NB4 (cell line): ENCODE measurements around the gene NRG3.

Source experiments
- DNase-seq: peaks from one replicate; pipeline ENCODE4 v3.0.0; 2010; ENCODE audit warnings: low read depth
- H3K4me3 ChIP-seq: one replicate; pipeline ENCODE4 v1.5.1; 2011; ENCODE audit warnings: mild to moderate bottlenecking, low read depth, low read length, moderate library complexity
- CTCF ChIP-seq: IDR thresholded peaks from one replicate; pipeline ENCODE4 v1.5.1; 2012; ENCODE audit warnings: low read depth, low read length
- MYC ChIP-seq: IDR thresholded peaks from 2 replicates; pipeline ENCODE4 v1.6.1; 2011; ENCODE audit warnings: low read depth, low read length
- POLR2A ChIP-seq: IDR thresholded peaks from 2 replicates; pipeline ENCODE4 v1.6.1; 2011; ENCODE audit warnings: mild to moderate bottlenecking; ENCODE audit not compliant: insufficient read length; ENCODE audit errors: extremely low read depth
- TF ChIP-seq, protein P1 (sequence below): IDR thresholded peaks from 2 replicates; pipeline ENCODE4 v1.6.1; 2011; ENCODE audit warnings: low read depth, low read length

NRG3 gene

GRCh38 chr10:82171899-82172298 is 296.9 kb downstream of the NRG3 start:
- no peak overlapping the region for H3K4me3 ChIP-seq
- DNase-seq = no peak
- TF ChIP-seq CTCF = no peak
- TF ChIP-seq, protein P1, sequence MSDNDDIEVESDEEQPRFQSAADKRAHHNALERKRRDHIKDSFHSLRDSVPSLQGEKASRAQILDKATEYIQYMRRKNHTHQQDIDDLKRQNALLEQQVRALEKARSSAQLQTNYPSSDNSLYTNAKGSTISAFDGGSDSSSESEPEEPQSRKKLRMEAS = no peak
- TF ChIP-seq POLR2A = no peak
- TF ChIP-seq MYC = no peak

- TF ChIP-seq POLR2A = no peak
- TF ChIP-seq CTCF = no peak
- no peak for TF ChIP-seq MYC
- TF ChIP-seq, protein P1 = no peak
- no peak for DNase-seq
- H3K4me3 ChIP-seq = no peak overlapping the region
These were observed 301.6 kb downstream of the NRG3 start for GRCh38 chr10:82176587-82176986.

GRCh38 chr10:82190432-82191260 is 315.7 kb downstream of the NRG3 start:
- no peak for DNase-seq
- TF ChIP-seq CTCF (no peak), MYC (no peak), POLR2A (no peak)
- TF ChIP-seq, protein P1 = no peak
- no peak overlapping the region for H3K4me3 ChIP-seq

DNA sequence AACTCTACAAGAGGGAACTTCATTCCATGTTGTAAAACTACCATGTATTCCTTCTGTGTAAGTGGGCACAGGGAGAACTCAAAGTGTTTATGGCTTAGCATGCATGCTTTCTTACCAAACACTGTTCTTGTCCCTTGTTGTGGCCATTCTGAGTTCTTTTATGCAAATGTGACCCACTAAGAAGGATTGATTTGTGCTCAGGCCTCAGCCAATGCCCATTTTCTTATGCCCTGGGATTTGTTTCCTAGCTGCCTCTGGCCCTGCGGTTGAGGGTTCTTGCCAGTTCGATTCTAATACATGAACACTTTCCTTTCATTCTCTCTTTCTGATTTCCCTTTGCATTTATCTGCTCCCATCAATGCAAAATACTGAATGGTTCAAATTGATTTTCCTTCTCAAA is 316.7 kb downstream of the NRG3 start:
- TF ChIP-seq POLR2A (no peak), CTCF (no peak), MYC (no peak)
- TF ChIP-seq, protein P1 = no peak
- no peak overlapping the region for H3K4me3 ChIP-seq
- no peak for DNase-seq

- no peak overlapping the region for H3K4me3 ChIP-seq
- no peak for TF ChIP-seq MYC
- no peak for TF ChIP-seq POLR2A
- TF ChIP-seq CTCF = no peak
- TF ChIP-seq, protein P1 = no peak
- DNase-seq = no peak
These were observed 317.7 kb downstream of the NRG3 start for GRCh38 chr10:82192665-82193064.
